ENCODE data around the gene APOB. TPM values are rescaled to one million over a fixed set of nuclear protein-coding genes. Genes with fewer than 3 reads are reported as not detected.

The APOB gene
- total and polyA plus RNA-seq, 10 of the 15 experiments (the other 5 are each of a cell fraction or from before 2014, with no cell fraction given): 1.4 TPM; not detected in 9

- in situ Hi-C loops (cut with MboI) (no loop called here), intact Hi-C loops (cut with micrococcal nuclease; ENCODE audit: unreplicated experiment) (no loop called here)
- ChIA-PET RAD21 (ENCODE audit: unreplicated experiment) (no interaction called here), POLR2A (no interaction called here), SMC1A (ENCODE audit: uncharacterized antibody, unreplicated experiment) (no interaction called here), CTCF (no interaction called here)
- Histone ChIP-seq H3K4me3 (no peak overlapping the region), H3K36me3 (ENCODE audit: control insufficient read depth in 2 of 2, insufficient read depth in 2 of 2, low read length in 1 of 2) (no peaks in the 10 kb centered on the region), H3K9ac (ENCODE audit: control insufficient read depth, insufficient read depth, low read length) (no peak overlapping the region), H3K4me1 (ENCODE audit: control insufficient read depth, insufficient read depth, low read length) (no peaks in the 10 kb centered on the region), H4K20me1 (ENCODE audit: control insufficient read depth, insufficient read depth) (no peaks in the 10 kb centered on the region), H2AFZ (ENCODE audit: control insufficient read depth, low read depth, low read length) (no peak overlapping the region), H3K4me2 (ENCODE audit: control insufficient read depth, insufficient read depth) (no peak overlapping the region), H3K9me3 (replicated peaks; ENCODE audit: control insufficient read depth, insufficient read depth, low read length) (no peaks in the 10 kb centered on the region), H3K27ac (ENCODE audit: control insufficient read depth, insufficient read depth) (no peak overlapping the region), H3K27me3 (replicated peaks in 1 of 2; ENCODE audit: control insufficient read depth in 2 of 2, insufficient read depth in 2 of 2, low read length in 1 of 2) (no peaks in the 10 kb centered on the region), H3K79me2 (ENCODE audit: control insufficient read depth, insufficient read depth, low read length) (no peaks in the 10 kb centered on the region)
- no TSS peak for BruUV-seq (replicated peaks)
- ATAC-seq (no peak), FAIRE-seq (no peak), DNase-seq (ENCODE audit: low read depth, low spot score) (no peak)
- TF ChIP-seq SREBF2 (IDR thresholded peaks at IDR 0.05; ENCODE audit: low read length) (no peak), RELA (IDR thresholded peaks at IDR 0.05; ENCODE audit: borderline replicate concordance, partially characterized antibody) (no peak), SMAD5 (IDR thresholded peaks at IDR 0.05; ENCODE audit: low read depth) (no peak), NBN (IDR thresholded peaks at IDR 0.05) (no peak), BRCA1 (IDR thresholded peaks at IDR 0.05; ENCODE audit: low read depth, low read length) (no peak), SMC3 (IDR thresholded peaks at IDR 0.05; ENCODE audit: borderline replicate concordance, low read length) (no peak)
- TF ChIP-seq, protein P1, sequence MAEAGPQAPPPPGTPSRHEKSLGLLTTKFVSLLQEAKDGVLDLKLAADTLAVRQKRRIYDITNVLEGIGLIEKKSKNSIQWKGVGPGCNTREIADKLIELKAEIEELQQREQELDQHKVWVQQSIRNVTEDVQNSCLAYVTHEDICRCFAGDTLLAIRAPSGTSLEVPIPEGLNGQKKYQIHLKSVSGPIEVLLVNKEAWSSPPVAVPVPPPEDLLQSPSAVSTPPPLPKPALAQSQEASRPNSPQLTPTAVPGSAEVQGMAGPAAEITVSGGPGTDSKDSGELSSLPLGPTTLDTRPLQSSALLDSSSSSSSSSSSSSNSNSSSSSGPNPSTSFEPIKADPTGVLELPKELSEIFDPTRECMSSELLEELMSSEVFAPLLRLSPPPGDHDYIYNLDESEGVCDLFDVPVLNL (IDR thresholded peaks at IDR 0.05; ENCODE audit: low read depth, low read length): no peak
- WGBS (ENCODE audit: insufficient coverage, insufficient replicate concordance, low lambda C conversion rate, missing lambda C conversion rate): 12% methylated on average over 6 of the region's 6 CpGs
These were observed 8.4 kb downstream of the APOB start for GRCh38 chr2:21035282-21035973.

DNA sequence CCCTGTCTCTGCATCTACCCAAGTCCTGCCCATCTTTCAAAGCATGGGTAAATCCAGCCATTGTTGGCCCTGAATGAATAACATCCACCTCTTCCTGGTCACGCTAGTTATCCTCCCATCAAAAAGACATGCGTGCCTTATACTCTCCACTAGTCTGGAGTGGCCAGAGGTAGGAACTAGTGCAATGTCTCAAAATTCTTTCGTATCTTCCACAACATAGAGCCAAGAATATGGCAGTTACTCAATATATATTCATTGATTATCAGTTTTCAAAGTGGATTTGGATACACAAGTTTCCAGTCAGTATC lies 8.9 kb downstream of the APOB start:
- ATAC-seq: no peak
- no peak for TF ChIP-seq SMARCA5 (IDR thresholded peaks at IDR 0.05)
- TF ChIP-seq CBX3 (IDR thresholded peaks at IDR 0.05; ENCODE audit: borderline replicate concordance, low read depth): no peak
- TF ChIP-seq PAX5 (IDR thresholded peaks at IDR 0.05; ENCODE audit: borderline replicate concordance, low read depth, low read length): no peak
- no peak for TF ChIP-seq HDAC6 (IDR thresholded peaks at IDR 0.05; ENCODE audit: unreplicated experiment)
- no peak for TF ChIP-seq ZBED1 (IDR thresholded peaks at IDR 0.05; ENCODE audit: borderline replicate concordance)
- TF ChIP-seq, protein P2, sequence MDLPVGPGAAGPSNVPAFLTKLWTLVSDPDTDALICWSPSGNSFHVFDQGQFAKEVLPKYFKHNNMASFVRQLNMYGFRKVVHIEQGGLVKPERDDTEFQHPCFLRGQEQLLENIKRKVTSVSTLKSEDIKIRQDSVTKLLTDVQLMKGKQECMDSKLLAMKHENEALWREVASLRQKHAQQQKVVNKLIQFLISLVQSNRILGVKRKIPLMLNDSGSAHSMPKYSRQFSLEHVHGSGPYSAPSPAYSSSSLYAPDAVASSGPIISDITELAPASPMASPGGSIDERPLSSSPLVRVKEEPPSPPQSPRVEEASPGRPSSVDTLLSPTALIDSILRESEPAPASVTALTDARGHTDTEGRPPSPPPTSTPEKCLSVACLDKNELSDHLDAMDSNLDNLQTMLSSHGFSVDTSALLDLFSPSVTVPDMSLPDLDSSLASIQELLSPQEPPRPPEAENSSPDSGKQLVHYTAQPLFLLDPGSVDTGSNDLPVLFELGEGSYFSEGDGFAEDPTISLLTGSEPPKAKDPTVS (IDR thresholded peaks at IDR 0.05; ENCODE audit: low read depth, low read length): no peak
- no peak for TF ChIP-seq CHD4 (IDR thresholded peaks at IDR 0.05)
- TF ChIP-seq, protein P3, sequence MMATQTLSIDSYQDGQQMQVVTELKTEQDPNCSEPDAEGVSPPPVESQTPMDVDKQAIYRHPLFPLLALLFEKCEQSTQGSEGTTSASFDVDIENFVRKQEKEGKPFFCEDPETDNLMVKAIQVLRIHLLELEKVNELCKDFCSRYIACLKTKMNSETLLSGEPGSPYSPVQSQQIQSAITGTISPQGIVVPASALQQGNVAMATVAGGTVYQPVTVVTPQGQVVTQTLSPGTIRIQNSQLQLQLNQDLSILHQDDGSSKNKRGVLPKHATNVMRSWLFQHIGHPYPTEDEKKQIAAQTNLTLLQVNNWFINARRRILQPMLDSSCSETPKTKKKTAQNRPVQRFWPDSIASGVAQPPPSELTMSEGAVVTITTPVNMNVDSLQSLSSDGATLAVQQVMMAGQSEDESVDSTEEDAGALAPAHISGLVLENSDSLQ (IDR thresholded peaks at IDR 0.05): no peak
- no peak overlapping the region for H3K4me3 ChIP-seq
- no peak for DNase-seq (ENCODE audit: low read depth, low spot score)
- RAD21 ChIA-PET (ENCODE audit: unreplicated experiment): no interaction called here
- no peak overlapping the region for H3K4me2 ChIP-seq (ENCODE audit: control insufficient read depth, insufficient read depth)
- H3K9me3 ChIP-seq (replicated peaks; ENCODE audit: control insufficient read depth, insufficient read depth, low read length): no peaks in the 10 kb centered on the region
- SMC1A ChIA-PET (ENCODE audit: uncharacterized antibody, unreplicated experiment): no interaction called here
- no TSS peak for BruUV-seq (replicated peaks)
- no peak overlapping the region for H3K9ac ChIP-seq (ENCODE audit: control insufficient read depth, insufficient read depth, low read length)
- POLR2A ChIA-PET: no interaction called here
- 42% methylated on average over 3 of the region's 3 CpGs for WGBS (ENCODE audit: insufficient coverage, insufficient replicate concordance, low lambda C conversion rate, missing lambda C conversion rate)
- in situ Hi-C loops (cut with MboI): loop anchor here (5.0 kb wide), 1 partner anchor 47 kb away; no protein-coding TSS in a partner anchor
- H3K4me1 ChIP-seq (ENCODE audit: control insufficient read depth, insufficient read depth, low read length): no peaks in the 10 kb centered on the region
- H4K20me1 ChIP-seq (ENCODE audit: control insufficient read depth, insufficient read depth): no peaks in the 10 kb centered on the region
- no peaks in the 10 kb centered on the region for H3K36me3 ChIP-seq (ENCODE audit: control insufficient read depth in 2 of 2, insufficient read depth in 2 of 2, low read length in 1 of 2)
- intact Hi-C loops (cut with micrococcal nuclease; ENCODE audit: unreplicated experiment): no loop called here
- no peaks in the 10 kb centered on the region for H3K79me2 ChIP-seq (ENCODE audit: control insufficient read depth, insufficient read depth, low read length)
- H3K27ac ChIP-seq (ENCODE audit: control insufficient read depth, insufficient read depth): no peak overlapping the region
- CTCF ChIA-PET: no interaction called here
- no peak for FAIRE-seq
- no peaks in the 10 kb centered on the region for H3K27me3 ChIP-seq (replicated peaks in 1 of 2; ENCODE audit: control insufficient read depth in 2 of 2, insufficient read depth in 2 of 2, low read length in 1 of 2)
- no peak overlapping the region for H2AFZ ChIP-seq (ENCODE audit: control insufficient read depth, low read depth, low read length)
